Measurements from ENCODE around the gene CORO6.
A peak's percentile ranks its signal among the peaks of the same experiment; 100 is the strongest.

Gene CORO6

DNA sequence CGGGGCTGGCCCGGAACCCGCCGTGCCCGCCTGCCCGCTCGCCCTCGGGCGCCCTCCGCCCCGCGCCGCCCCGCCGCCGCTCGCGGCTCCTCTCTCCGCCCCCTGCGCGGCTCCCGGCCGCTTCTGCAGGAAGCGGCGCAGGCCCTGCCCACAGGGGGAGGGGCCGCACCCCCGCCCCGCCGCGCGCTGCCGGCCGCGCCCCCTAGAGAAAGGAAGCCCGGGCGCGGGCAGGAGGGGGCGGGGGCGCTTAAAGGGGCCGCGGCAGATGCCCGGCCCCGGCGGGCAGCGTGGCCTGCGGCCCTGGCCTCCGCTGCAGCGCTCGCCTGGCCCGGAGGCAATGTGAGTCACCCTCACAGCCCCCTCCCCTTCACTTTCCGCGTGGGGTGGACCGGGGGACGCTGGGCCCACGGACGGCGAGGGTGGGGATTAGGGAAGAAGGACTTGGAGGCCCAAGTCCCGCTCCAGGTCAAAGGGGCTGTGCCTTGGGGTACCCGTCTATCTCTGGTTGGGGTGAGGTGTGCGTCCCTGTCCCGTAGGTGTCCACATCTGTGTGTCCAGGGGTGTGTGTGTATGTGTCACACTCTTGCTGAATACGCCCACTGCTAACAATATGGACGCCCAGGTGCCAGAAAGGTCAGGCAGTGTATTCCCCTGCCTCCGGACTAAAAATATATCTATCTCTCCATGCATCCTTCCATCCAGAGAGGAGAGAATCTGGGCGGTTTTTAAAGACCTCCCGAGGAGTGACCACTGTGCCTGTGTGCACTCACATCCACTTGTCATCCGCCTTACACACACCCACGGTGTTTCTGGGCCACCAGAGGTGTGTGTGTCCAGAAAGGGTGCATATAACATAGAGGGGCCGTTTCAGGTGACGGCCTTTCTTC, 32.9 kb downstream of the CORO6 start, which contains the start of gene GIT1:
Gene GIT1, minus strand, starts transcription at position 125 of the 887 bp plus-strand sequence. CDS start 270 bp downstream, outside the sequence.
- H3K4me3 ChIP-seq = peak within 1 kb of the TSS; percentile 74 to 93
- H3K27ac ChIP-seq = peak within 1 kb of the TSS; percentile 84 to 86
- TF ChIP-seq, protein P1, sequence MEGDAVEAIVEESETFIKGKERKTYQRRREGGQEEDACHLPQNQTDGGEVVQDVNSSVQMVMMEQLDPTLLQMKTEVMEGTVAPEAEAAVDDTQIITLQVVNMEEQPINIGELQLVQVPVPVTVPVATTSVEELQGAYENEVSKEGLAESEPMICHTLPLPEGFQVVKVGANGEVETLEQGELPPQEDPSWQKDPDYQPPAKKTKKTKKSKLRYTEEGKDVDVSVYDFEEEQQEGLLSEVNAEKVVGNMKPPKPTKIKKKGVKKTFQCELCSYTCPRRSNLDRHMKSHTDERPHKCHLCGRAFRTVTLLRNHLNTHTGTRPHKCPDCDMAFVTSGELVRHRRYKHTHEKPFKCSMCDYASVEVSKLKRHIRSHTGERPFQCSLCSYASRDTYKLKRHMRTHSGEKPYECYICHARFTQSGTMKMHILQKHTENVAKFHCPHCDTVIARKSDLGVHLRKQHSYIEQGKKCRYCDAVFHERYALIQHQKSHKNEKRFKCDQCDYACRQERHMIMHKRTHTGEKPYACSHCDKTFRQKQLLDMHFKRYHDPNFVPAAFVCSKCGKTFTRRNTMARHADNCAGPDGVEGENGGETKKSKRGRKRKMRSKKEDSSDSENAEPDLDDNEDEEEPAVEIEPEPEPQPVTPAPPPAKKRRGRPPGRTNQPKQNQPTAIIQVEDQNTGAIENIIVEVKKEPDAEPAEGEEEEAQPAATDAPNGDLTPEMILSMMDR (IDR thresholded peaks at IDR 0.05) = peak in 1 of 2 experiments; percentile 14
- peaks cover 0 to 76% (median 70%) of the 10 kb centered on the region in 4 donors for H3K4me1 ChIP-seq
- H3K9me3 ChIP-seq = no peaks in the 10 kb centered on the region
- H3K27me3 ChIP-seq = no peaks in the 10 kb centered on the region
- DNase-seq = peak; percentile 82 to 92
- intact Hi-C loops (cut with DNase I; ENCODE audit: low total_unique reads) = loop anchor here (10.0 kb wide), 1 partner anchor 765 kb away; no protein-coding TSS in a partner anchor
- H3K36me3 ChIP-seq = no peaks in the 10 kb centered on the region

DNA sequence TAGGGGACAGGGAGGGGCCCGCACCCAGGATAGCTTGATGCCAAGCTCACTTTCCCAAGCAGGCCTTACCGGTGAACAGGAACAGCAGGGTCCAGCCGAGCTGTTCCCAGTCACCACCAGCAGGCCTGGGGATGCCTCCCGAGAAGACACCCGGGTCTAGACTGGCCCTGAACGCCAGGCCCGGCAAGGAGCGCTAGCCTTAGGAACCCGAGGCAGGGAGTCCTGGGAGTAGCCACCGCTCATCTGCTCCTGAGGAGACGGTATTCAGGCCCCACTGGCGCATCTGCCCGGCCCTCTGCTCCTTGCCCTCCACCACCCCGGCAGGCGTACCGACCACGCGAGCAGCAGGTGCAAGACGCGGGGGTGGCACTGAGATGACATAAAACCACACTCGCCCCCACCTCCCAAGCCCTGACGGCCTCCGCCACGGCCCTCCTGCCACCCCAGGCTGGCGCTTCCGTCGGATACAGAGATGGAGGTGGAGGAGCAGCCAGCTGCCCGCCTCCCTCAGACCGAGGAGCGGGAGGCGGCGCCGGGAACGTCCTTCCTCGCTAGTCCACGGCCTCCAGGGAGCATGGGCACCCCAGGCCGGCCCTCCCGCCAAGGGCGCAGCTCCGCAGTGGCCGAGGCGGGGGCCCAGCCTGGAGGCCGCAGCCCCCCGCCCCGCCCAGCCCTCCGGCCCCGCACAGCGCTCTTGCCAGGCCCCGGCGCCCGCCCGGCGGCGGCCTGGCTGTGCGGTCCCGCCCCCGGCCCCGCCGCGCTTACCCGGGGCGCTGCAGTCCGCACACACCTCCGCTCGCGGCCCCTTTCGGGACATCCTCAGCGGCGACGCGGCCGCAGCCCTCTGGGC, 33.9 kb downstream of the CORO6 start:
- no peaks in the 10 kb centered on the region for H3K36me3 ChIP-seq
- intact Hi-C loops (cut with DNase I; ENCODE audit: low total_unique reads) = no loop called here
- H3K27me3 ChIP-seq = no peaks in the 10 kb centered on the region
- H3K4me3 ChIP-seq = peak overlapping the region; percentile 74 to 93
- TF ChIP-seq, protein P1 (IDR thresholded peaks at IDR 0.05) = no peak
- peak overlapping the region; percentile 78 to 84 for H3K27ac ChIP-seq
- H3K4me1 ChIP-seq = peaks cover 0 to 76% (median 69%) of the 10 kb centered on the region in 4 donors
- DNase-seq = no peak
- no peaks in the 10 kb centered on the region for H3K9me3 ChIP-seq

DNA sequence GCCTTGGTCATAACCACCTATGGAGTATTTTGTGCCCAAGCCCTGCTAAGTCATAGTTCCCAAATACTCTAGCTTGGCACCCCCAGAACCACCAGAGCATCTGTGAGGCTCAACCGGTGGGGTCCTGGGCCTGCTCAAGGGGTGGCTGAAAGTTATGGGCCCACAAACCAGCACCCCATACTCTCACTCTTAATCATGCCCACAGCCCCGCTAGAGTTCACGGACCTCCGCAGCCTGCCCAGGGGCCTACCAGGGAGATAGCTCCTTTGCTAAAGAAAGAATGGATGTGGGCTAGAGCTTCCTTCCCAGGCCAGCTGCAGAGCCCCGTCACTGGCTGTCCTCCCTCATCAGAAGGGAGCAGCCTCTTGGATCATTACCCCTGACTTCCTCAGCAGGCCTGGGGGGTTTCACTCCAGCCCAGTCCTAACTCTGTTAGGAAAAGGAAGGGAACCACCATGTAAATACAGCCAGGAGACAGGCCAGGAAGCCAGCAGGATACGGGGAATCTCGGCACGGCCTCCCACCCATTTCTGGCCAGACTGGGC, 34.6 kb downstream of the CORO6 start:
- H3K27ac ChIP-seq = peak overlapping the region; percentile 78 to 84
- H3K9me3 ChIP-seq = no peaks in the 10 kb centered on the region
- TF ChIP-seq, protein P1 (IDR thresholded peaks at IDR 0.05) = no peak
- no peak for DNase-seq
- H3K36me3 ChIP-seq = peaks cover 0 to 6% (median 0%) of the 10 kb centered on the region in 3 donors
- H3K27me3 ChIP-seq = no peaks in the 10 kb centered on the region
- H3K4me3 ChIP-seq = peak overlapping the region; percentile 74 to 93
- intact Hi-C loops (cut with DNase I; ENCODE audit: low total_unique reads) = no loop called here
- peaks cover 0 to 76% (median 67%) of the 10 kb centered on the region in 4 donors for H3K4me1 ChIP-seq

DNA sequence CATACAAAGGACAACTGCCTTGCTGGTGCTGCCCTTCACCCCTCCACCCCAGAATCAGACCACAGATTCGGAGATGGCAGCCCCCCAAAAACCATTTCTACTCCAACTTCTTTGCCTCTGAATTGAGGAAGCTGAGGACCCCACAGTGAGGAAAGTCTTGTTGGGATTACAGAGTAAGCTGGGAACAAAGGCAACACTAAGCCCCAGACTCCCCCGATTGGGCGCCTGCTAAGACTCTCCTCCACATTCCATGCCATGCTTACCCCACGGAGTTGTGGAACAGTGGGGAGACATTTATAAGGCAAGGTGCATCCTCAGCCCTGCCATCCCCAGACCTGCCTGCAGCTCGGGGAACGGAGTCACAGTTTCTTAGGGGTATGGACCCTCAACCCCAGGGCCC, 35.1 kb downstream of the CORO6 start:
- TF ChIP-seq, protein P1 (IDR thresholded peaks at IDR 0.05) = no peak
- no peaks in the 10 kb centered on the region for H3K27me3 ChIP-seq
- peak overlapping the region; percentile 78 to 84 for H3K27ac ChIP-seq
- peaks cover 0 to 72% (median 64%) of the 10 kb centered on the region in 4 donors for H3K4me1 ChIP-seq
- no peak for DNase-seq
- H3K4me3 ChIP-seq = peak overlapping the region; percentile 74 to 93
- intact Hi-C loops (cut with DNase I; ENCODE audit: low total_unique reads) = no loop called here
- H3K36me3 ChIP-seq = peaks cover 0 to 11% (median 0%) of the 10 kb centered on the region in 3 donors
- no peaks in the 10 kb centered on the region for H3K9me3 ChIP-seq
